ENCODE measurements around the gene YKT6.

YKT6 gene

DNA sequence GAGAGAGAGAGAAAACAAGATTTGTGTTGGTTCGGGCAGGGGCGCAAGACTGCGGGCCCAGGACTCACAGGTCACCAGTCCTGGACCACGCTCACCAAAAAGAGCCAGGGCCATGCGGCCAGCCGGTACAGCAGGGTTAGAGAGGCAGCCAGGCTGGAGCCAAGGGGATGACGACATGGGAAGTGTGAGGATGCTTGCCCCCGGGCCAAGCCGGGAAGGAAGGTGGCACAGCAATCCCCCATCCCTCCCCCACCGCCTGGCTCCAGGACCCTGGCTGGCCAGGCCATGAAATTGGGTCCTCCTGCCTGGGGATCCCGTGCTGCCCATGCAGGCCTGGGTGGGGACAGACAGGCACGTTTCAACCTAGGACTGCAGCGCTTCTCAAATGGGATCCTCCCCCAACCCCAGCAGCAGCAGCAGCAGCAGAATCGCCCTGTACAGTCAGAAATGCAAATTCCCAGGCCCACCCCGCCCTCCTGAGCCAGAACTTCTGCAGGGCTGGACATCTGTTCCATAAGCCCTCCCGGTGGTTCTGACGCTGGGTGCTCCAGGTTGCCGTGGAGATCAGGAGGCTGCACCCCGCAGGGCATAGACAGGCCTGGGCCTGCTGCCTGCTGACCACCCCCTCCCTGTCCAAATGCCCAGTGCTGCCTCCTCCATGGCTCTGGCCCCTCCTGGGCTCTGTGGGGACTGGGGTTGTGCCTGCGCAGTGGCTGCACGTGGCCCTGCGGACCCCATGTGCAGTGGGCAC is 35.0 kb downstream of the YKT6 start:
- DNase-seq, result no peak

DNA sequence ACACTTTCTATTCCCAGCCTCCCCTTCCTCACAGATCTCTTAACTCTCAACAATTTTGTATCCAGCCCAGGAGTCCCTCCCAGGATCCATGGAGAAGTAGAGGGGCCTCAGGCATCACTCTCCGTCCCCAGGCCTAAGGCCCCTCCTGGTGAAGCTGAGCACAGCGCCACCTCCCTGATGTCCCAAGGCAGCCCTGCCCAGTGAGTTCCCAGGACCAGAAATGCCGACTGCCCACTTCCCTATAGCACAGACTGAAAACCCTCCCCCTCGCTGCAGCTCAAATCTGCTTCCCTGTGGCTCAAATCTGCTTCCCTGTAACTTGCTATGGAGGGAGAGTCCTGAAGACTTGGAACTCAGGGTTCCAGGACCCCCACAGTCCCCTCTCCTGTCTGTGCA is 35.6 kb downstream of the YKT6 start:
- no peak for DNase-seq

DNA sequence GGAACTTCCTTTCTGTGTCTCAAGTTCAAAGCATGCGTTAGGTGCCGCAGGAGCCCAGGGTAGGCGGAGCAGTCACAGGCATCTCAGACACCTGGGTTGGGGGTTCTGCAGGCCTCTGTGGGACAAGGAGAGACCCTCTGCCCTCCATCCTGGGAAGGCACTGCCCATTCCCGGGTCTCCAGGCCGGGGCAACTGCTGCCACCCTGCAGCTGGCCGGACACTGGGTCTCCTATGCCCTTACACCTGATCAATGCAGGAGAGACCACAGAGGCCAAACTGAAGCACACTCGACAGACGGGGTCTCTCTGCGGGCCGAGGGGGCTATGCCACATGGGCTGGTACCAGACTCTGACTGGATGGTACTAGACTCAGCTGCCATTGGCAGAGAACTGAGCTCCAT is 36.9 kb downstream of the YKT6 start:
- no peak for DNase-seq

DNA sequence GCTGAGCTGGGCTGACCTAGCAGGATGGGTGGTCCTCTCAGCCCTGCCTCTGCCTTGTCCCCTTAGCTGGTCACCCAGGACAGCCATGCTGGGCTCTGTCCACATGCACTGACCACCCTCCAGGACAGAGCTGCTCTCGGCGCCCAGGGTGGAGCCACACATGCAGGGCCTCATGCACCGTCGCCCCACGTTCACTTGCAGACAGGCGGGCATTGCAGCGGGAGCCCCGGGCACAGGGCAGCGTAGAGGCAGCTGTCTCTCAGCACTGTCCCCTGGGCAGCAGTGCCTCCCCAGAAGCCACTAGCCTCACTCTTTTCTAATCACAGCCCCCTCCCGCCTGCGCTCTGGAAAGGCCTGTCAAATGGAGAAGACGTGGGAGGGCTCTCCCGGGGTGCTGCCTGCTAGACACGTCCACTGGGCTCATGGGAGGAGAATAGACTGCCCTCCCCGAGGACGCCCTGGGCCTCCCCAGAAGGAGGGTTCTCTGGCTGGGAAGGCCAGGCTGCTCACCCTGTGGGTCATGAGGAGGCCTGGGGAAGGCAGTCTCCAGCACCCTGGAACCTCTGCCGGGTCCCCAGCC is 37.4 kb downstream of the YKT6 start:
- no peak for DNase-seq

DNA sequence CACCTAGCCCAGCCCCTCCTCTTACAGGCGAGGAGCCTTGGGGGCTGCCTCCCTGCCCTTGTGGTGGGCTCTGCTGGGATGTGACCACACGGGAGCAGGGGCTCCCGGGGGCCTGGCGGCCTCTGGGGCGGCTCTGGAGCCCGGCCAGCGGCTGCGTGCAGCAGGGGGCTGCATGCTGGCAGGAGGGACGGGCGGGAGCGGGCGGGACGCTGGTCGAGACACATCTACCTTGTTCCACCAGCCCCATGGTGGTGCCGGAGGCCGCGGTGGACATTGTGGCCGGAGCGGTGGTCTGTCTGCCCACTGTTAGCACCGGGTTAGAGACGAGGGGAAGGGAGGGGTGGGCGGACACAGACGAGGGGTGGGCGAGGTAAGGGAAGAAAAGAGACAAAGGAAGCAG is 38.6 kb downstream of the YKT6 start:
- no peak for DNase-seq

DNA sequence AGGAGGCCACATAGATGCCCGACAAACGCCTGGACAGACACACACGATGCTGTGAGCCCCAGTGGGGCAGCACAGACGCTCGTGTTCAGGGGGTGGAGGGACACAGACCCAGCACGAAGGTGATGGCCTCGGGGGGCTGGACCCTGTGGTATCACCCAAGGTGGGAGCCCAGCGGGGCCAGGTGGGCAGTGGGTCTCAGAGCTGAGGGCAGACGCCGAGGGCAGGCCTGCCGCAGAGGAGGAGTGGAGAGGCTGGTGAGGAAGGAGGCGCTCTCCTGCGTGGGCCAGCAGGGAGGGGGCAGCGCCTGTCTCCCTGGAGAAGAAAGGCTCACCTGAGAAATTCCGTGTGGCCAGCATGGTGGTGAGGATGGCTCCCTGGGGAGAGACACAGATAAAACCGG is 39.6 kb downstream of the YKT6 start:
- DNase-seq, result no peak

DNA sequence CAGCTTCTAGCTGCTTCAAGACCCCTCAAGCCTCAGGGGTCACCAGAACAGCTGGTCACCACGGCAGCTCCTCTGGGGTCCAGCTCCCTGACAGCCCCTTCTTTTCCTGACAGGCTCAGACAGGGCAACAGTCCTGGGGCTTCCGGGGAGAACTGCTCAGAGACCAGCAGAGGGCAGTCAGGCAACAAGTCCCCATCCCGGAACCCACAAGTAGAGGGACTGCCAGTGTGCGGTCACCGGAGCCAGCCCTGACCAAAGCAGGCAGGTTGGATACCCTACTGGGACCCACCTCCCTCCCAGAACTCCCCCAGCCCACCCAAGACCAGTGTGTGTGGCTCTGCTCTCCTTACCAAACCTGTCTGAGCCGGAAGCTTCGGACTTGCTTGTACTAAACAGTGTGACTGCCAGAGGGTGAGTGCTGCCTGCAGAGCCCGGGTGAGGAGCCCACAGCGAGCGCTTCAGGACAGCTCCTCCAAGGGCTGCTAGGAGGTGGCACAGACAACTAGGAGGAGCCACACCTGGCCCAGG is 40.3 kb downstream of the YKT6 start:
- DNase-seq, result peak; percentile 40

DNA sequence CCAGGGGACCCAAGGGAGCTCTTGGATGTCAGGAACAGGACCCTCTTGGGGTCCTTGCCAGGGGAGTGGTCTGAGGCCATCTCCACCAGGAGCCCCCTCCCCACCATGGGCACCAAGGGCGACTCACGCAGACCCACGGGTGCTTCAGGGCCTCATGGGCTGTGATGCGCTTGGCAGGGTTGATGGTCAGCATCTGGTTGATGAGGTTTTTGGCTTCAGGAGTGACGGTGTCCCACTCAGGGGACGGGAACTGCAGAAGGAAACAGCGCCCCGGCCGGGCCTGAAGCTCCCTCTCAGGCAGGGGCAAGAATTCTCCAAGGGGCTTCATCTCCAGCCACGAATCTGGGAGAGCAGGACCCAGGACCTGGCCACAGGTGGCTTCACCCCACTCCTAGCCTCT is 41.3 kb downstream of the YKT6 start:
- DNase-seq, result no peak

DNA sequence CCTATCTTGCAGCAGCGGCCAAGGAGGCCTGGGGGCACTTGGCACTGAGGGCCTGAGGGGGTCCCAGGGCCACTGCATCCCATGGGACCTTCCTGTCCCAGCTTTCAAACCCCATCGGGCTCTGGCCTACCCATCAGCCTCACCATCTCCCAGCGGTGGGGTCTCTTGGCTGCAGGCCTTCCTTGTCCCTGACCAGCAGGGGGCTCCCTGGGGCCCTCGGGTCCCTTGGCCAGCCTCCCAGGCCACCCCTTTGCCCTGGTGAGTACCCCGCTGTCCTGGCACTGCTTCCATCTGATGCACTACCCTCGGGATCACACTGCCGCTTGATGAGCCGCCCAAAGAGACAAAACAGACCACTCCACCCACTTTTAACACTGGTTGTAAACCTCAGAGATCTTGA is 43.5 kb downstream of the YKT6 start:
- DNase-seq, result no peak

DNA sequence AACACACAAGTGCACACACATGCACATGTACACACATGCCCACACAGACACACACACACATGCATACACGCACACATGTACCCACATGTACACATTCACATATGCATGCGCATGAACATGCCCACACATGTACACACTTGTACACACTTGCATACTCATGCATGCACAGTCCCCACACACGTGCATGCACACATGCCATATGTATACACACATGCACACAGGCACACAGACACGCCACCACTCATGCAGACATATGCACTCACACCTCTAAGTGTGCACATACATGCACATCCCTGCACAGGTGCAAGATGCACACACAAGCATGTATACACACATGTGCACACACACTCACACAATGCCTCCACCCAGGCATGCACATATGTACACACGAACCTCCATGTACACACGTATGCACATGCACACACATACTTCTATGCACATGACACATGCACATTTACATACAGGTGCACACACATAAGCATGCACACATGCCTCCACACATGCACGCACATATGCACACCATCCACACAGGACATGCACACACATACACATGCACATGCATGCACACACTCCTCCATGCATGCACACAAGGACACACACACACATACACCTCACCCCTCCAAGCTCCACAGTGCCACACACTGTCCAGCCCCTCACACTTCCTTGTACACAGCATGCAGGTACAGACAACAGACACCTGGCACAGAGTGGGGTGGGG is 45.8 kb downstream of the YKT6 start:
- no peak for DNase-seq

DNA sequence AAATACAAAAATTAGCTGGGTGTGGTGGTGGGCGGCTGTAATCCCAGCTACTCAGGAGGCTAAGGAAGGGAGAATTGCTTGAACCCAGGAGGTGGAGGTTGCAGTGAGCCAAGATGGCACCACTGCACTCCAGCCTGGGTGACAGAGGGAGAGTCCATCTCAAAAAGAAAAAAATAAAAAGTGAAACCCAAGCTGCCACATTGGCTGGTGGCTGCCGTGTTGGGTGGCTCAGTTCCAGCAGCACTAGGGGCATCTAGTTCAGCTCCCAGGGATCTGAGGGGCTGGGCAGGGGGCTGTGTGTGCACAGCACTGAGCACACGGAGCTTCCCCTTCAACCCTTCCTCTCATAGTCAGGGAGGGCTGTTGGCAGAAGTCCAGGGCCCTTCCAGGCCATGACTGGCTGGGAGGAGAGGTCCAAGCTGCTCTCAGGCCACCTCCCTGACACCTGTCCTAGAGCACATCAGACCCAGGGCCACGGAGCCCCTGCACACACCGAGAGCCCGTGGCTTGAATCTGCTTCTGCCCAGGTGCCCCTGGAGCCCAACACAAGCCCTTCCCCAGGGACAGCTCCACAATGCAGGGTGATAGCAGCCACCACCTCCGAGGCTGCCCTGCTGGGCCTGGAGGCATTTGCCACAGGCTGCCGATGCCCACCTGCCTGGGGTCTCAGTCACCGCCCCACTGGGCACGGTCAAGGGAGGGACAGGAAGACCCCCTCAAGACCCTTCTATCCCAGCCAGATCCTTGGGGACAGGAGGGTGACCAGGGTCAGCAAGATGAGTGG is 47.3 kb downstream of the YKT6 start:
- DNase-seq, result no peak

DNA sequence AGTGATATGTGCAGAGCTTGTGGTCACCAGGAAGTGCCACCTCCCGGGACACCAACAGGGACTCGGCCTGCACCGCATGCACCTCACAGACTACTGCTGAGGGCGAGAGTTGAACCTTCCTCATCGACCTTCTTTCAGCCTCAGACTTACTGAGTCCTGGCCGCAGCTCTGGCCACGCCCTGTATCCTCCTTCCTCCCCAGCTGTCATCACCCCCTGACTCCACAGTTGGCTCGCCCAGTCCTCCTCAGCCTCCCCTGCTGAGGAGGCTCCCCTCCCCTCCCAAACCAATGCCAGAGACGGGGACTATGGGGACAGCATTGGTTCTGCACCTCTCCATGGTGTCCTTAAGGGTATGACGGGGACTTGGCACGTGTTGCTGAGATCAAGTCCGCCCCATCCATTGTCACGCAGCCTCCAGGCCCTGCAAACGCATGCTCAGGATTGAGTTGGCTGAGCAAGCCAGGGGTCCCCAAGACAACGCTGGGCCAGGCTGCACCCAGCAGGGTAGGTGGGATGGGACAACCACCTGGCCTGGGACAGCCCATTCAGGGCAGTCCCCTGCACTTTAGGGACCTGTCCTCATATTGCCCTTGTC is 49.0 kb downstream of the YKT6 start:
- DNase-seq, result no peak

DNA sequence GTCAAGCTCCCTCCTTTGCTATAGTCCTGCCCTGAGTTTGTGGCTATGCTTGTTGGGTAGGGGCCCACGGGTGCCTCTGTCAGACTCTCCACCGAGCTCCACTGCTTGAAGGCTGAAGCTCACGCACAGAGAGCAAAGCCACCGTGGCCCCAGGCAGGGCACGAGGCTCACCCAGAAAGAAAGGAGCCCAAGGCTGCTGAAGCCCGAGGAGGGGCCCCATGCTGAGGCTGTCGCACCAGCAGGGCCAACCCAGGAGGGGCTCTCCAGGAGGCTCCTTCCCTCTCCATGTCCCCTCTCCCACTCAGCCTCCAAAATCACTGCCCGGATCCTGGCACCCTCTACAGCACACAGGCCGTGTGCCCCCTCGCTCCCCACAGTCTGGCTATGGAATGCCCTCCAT is 50.5 kb downstream of the YKT6 start:
- DNase-seq, result no peak

DNA sequence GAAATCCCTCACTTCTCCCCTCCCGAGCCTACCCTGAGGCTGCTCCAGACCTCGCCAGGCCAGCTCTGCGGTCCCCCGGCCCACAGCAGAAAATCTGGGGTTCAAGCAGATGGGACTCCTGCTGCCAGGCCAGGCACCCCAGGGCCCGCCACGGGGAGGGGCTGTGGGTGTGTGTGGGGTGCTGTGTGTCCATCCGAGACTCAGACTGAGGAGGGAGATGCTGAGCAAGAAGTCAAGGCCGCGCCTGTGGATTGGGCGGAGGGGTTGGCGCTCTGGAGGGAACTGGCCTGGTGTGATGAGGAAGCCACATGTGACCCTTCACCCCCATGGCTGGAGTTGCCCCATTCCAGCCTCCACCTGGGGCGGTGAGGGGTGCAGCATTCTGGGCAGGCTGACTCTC is 51.1 kb downstream of the YKT6 start:
- DNase-seq, result no peak

DNA sequence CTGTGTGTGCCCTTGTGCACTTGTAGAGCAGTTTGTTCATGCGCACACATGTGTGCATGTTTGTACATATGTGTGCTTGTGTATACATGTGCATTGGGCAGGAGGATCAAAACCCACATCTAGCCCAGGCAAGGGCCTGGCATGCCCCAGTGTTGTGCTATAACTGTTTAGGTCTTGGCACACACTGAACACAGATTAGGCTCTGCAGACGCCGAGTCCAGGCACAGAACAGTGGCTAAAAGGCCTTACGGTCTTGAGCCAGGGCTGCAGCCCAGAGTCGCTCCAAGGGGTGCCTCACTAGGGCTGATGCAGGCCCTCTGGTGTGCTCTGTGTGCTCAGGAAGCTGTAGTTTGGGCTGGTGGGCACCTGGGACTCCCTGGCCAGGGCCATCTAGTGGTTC is 55.7 kb downstream of the YKT6 start:
- DNase-seq, result no peak

DNA sequence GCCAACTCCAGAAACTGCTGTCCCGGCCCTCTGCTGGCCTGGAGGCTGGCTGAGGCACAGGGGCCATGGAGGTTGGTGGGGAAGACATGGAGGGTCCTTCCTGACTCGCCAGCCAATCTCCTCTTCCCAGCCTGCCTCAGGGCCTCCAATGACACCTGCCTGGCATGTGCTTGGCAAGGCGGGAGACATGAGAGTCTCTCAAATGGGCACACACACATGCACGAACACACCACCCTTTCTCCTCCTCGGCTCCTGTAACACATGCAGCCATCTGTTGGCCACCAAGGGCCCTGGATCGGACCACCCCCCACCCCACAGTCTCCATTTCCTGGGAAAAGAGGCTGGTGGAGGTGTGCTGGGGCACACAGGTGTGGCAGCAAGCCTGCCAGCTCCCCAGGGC is 56.4 kb downstream of the YKT6 start:
- DNase-seq, result no peak

DNA sequence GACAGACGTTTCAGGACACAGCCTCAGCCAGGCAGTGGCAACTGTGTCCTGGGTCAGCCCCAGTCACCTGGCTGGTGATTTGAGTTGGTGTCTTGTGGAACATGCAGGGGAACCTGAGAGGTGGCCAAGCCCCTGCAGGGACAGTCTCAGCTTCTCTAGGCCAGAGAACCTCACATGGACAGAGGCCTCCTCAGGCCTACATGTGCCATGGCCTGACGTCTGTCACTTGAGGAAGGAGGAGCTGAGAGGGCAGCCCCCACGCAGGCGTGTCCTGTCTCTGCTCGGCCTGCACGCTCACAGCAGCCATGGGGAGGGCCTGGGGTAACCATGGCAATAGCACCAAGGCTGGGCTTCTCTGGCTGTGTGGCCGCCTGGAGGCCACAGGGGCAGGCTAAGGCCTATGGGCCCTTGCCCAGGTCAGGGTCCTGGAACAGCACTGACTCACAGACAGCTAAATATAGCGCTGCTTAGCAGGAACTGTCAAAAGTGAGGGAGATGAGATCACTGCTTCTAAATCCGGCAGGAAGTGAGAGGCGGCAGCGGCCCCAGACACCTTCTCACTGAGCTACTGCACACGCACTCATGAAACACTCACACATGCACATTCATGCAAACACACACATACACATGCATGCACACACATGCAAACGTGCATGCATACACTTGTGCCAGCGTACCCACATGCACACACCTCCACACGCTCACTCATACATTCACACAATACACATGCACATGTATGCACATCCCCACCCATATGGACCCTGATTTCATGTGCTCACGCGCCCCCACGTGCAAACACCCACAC is 57.0 kb downstream of the YKT6 start:
- DNase-seq, result peak; percentile 13

DNA sequence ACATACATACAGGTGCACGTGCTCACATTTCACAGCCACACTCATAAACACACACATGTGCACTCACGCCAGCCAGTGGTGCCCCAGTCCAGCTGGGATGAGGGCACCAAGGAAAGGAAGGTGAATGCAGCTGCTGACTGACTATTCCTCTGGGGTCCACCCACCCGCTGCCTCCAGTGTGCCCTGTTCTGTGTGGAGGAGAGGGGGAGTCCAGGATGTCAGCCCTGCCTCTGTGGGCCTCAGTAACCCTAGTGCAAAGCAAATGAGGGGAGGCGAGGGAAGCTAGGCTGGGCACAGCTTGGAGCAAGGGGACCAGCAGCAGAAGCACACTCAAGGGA is 57.6 kb downstream of the YKT6 start:
- no peak for DNase-seq

DNA sequence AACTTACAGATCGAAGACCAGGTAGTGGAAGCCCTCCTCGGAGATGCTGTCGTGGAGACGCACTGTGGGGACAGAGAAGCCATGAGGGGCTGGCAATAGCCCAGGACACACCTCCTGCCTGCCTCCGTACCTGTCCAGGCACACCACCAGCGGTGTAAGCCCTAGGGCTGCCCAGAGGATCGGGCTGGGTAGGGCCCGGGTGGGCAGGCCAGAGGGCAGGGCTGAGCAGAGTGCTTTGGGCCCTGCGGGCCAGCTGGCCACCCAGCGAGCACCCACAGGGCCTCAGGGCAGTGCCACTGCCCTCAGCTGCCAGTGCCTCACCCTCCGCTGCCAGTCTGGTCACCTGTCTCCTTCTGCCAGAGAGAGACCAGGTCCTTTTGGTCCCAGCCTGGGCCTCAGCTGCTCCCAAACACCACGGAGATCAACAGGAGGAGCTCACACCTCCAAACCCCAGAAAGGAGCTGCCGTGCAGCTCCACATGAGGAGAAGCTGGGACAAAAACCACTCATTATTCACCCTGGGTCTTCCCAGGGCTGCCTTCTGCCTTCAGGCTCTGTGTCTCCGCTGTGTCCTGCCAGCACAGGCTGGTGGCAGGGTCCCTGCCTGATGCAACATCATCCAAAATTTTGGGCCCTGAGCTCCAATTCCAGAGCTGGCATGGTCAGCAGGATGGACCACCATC is 58.2 kb downstream of the YKT6 start:
- DNase-seq, result no peak

DNA sequence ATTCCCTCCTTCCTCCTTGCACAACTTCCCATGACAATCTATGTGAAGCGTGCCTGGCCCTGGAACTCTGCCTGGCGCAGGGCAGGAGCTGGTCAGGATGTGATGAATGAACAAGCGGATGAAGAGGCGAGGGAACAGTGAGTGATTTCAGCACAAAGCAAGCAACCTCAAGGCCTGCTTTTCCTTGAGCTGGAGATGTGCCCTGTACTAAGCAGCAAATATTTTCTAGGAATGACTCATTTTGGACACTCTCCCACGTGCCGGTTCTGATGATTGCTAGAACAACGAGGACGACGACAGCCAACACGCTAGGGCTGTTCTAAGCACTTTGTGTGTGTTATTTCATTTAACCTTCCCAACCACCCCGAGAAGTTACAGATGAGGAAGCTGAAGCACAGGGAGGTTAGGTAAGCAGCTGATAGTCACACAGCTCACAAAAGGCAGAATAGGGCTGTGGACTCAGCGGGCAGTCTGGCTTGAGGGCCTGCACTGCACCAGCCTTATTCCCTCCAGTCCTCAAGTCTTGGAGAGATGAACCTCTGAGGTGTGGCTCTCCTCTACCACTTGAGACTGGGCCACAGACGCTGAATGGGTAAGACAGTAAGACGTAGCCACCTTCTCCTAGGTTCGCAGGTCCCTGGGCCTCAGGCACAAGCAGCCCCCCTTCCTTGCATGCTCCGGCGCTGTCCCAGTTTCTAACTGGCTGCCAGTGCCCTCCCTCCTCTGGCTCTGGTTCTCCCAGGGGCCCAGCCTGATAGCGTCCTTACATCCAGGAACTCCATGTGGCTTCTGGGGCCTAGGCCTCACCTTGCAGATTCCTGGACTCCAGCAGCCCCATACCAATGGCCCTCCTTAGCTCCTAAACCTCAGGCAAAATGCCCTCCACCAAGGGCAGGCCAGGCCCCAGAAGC is 59.0 kb downstream of the YKT6 start:
- DNase-seq, result no peak

DNA sequence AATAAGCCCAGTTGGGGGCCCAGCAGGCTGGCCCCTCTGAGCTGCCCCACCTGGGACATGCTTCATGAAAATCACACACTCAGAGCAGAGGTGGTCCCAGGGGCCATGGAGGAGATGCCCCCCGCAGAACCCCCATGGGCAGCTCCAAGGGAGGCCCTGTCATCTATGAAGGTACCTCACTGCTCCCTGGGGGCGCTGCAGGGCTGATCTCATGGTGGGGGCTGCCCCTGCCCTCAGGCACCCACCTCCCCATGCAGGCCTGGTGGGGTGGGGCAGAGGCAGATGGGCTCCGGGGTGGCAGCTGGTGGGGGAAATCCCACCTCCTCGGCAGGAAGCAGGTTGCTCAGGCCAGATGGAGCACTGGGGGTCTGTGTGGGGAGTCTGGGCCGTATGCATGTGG is 60.5 kb downstream of the YKT6 start:
- DNase-seq, result no peak
